Body of pancreas (tissue), 4 donors: Measurements from ENCODE around the gene SOX5. TPM values are rescaled to one million over a fixed set of nuclear protein-coding genes. Genes with fewer than 3 reads are reported as not detected.

Experiments used
- ATAC-seq: fragments of 150-250 bp; one replicate; pipeline ENCODE4 v1.9.1; 2016
- DNase-seq, 4 donors: peaks; one replicate each; pipeline ENCODE4 v3.0.0-alpha.2; 2019
- H3K27ac ChIP-seq, 4 donors: fragments of 200-600 bp; sonication (generic); 1 replicate in 3 of 4; 2 replicates in 1 of 4; pipeline versions ENCODE4 v1.5.1 to v1.6.1; 2016 to 2019; ENCODE audit warnings: mild to moderate bottlenecking in 1 of 4, mixed read lengths in 1 of 4, moderate library complexity in 1 of 4
- H3K27me3 ChIP-seq, 2 donors: fragments of 200-600 bp; sonication (generic); one replicate each; pipeline ENCODE4 v1.6.0; 2016; ENCODE audit warnings: mild to moderate bottlenecking in 1 of 2
- H3K36me3 ChIP-seq, 2 donors: fragments of 200-600 bp; sonication (generic); replicated peaks in 1 of 2; 2 replicates each; pipeline ENCODE4 v1.5.1; 2016; ENCODE audit warnings: low read depth in 2 of 2; ENCODE audit not compliant: insufficient read depth in 1 of 2
- H3K4me1 ChIP-seq: fragments of 200-600 bp; sonication (generic); one replicate; pipeline ENCODE4 v1.6.0; 2016
- H3K4me3 ChIP-seq, 2 donors: fragments of 200-600 bp; sonication (generic); 1 replicate in 1 of 2; 2 replicates in 1 of 2; pipeline ENCODE4 v1.5.1; 2016 to 2019
- H3K9me3 ChIP-seq, 3 donors: fragments of 200-600 bp; sonication (generic); 1 replicate in 2 of 3; 2 replicates in 1 of 3; pipeline ENCODE4 v1.5.1; 2016
- CTCF ChIP-seq, 7 experiments: fragments of 450-650 bp in 4 of 7; fragments of 200-600 bp in 3 of 7; sonication (generic) in 3 of 7; IDR thresholded peaks; one replicate each; pipeline ENCODE4 v1.5.1; 2016 to 2019; ENCODE audit warnings: antibody characterized with exemption in 7 of 7
- POLR2A ChIP-seq, 3 donors: fragments of 450-650 bp; IDR thresholded peaks; one replicate each; pipeline ENCODE4 v1.6.1; 2016; ENCODE audit warnings: antibody characterized with exemption in 3 of 3, mild to moderate bottlenecking in 2 of 3
- WGBS, 2 donors: methylation state at CpG; one replicate each; pipeline ENCODE4 v1.1.5; 2017; 5-methylcytosine and 5-hydroxymethylcytosine counted together
- intact Hi-C: fragments of 100-400 bp; cut with DNase I; formaldehyde crosslinking; loops from one replicate; pipeline ENCODE4 v1.15.1; 2023
- total RNA-seq, 2 donors: library from RNA; depleted of rRNA; stranded (reverse); fragments of >200 nt; gene quantifications; one replicate each; pipeline ENCODE4 v1.1.0, GENCODE V29; 2016

The SOX5 gene
- total RNA-seq, 2 donors from 2014 or later, result 3.0 to 10.4 TPM

- Histone ChIP-seq H3K36me3 (no peaks in the 10 kb centered on the region), H3K4me1 (no peaks in the 10 kb centered on the region), H3K27ac (no peak overlapping the region), H3K9me3 (no peaks in the 10 kb centered on the region), H3K4me3 (no peak overlapping the region), H3K27me3 (no peaks in the 10 kb centered on the region)
- intact Hi-C loops, result no loop called here
- no peak for TF ChIP-seq CTCF (IDR thresholded peaks at IDR 0.05)
- no peak for TF ChIP-seq POLR2A (IDR thresholded peaks at IDR 0.05)
- WGBS, 2 donors, result 64 to 76% methylated on average over 3 of the region's 3 CpGs
- ATAC-seq (no peak), DNase-seq (no peak)
Observed at GRCh38 chr12:23927907-23928306, 21.6 kb downstream of the SOX5 start.

- TF ChIP-seq CTCF (IDR thresholded peaks at IDR 0.05), result no peak
- no peak for TF ChIP-seq POLR2A (IDR thresholded peaks at IDR 0.05)
- ATAC-seq (no peak), DNase-seq (no peak)
- Histone ChIP-seq H3K27ac (no peak overlapping the region), H3K27me3 (no peaks in the 10 kb centered on the region), H3K4me3 (no peak overlapping the region), H3K36me3 (no peaks in the 10 kb centered on the region), H3K4me1 (no peaks in the 10 kb centered on the region), H3K9me3 (no peaks in the 10 kb centered on the region)
- WGBS, 2 donors, result 57 to 59% methylated on average over 5 of the region's 5 CpGs
- intact Hi-C loops, result no loop called here
Observed at GRCh38 chr12:23921099-23921856, 28.2 kb downstream of the SOX5 start.

- Histone ChIP-seq H3K27ac (no peak overlapping the region), H3K4me1 (no peaks in the 10 kb centered on the region), H3K9me3 (no peaks in the 10 kb centered on the region), H3K36me3 (no peaks in the 10 kb centered on the region), H3K27me3 (no peaks in the 10 kb centered on the region), H3K4me3 (no peak overlapping the region)
- TF ChIP-seq CTCF (IDR thresholded peaks at IDR 0.05), result no peak
- no peak for TF ChIP-seq POLR2A (IDR thresholded peaks at IDR 0.05)
- WGBS, 2 donors, result 81 to 83% methylated on average over 3 of the region's 3 CpGs
- intact Hi-C loops, result no loop called here
- ATAC-seq (no peak), DNase-seq (no peak)
Observed at GRCh38 chr12:23911574-23911973, 37.9 kb downstream of the SOX5 start.

- intact Hi-C loops, result no loop called here
- ATAC-seq, result no peak
Observed at GRCh38 chr12:23909551-23909950, 39.9 kb downstream of the SOX5 start.

More at GRCh38 chr12:23909551-23909950, 39.9 kb downstream of the SOX5 start:
- DNase-seq, result no peak
- H3K27me3 ChIP-seq, result no peaks in the 10 kb centered on the region
- TF ChIP-seq POLR2A (IDR thresholded peaks at IDR 0.05) (no peak), CTCF (IDR thresholded peaks at IDR 0.05) (no peak)
- no peaks in the 10 kb centered on the region for H3K4me1 ChIP-seq
- WGBS, 2 donors, result 80 to 90% methylated on average over 1 of the region's 1 CpG
- H3K36me3 ChIP-seq, result no peaks in the 10 kb centered on the region
- H3K4me3 ChIP-seq, result no peak overlapping the region
- no peak overlapping the region for H3K27ac ChIP-seq
- no peaks in the 10 kb centered on the region for H3K9me3 ChIP-seq
